GM12872 (cell line): ENCODE results near the gene ANO2.

Experiments
- TF ChIP-seq, protein P1 (sequence below): IDR thresholded peaks from 3 replicates; pipeline ENCODE4 v1.5.1; 2011; ENCODE audit warnings: low read depth, mild to moderate bottlenecking, low read length, moderate library complexity; ENCODE audit not compliant: insufficient read depth

ANO2 gene

DNA sequence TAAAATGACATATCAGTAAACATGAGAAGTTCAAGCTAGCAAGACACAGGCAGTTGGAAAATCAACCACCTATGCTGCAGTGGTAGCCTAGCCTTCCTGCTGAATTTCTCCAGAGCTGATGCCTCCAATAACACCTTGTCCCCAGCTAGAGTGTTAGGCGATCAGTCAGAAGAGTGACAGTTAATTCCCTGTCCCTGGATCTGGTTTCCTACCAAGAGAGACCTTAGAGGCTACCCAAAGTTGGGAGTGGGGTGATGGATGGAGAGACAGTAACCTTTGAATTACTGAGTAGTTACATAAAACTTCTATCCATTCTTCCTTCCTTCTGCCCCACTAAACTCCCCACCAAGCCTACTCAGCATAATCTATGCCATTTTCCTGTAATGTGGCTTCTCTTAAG, 1.9 kb upstream of the ANO2 start:
- TF ChIP-seq, protein P1, sequence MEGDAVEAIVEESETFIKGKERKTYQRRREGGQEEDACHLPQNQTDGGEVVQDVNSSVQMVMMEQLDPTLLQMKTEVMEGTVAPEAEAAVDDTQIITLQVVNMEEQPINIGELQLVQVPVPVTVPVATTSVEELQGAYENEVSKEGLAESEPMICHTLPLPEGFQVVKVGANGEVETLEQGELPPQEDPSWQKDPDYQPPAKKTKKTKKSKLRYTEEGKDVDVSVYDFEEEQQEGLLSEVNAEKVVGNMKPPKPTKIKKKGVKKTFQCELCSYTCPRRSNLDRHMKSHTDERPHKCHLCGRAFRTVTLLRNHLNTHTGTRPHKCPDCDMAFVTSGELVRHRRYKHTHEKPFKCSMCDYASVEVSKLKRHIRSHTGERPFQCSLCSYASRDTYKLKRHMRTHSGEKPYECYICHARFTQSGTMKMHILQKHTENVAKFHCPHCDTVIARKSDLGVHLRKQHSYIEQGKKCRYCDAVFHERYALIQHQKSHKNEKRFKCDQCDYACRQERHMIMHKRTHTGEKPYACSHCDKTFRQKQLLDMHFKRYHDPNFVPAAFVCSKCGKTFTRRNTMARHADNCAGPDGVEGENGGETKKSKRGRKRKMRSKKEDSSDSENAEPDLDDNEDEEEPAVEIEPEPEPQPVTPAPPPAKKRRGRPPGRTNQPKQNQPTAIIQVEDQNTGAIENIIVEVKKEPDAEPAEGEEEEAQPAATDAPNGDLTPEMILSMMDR = no peak

DNA sequence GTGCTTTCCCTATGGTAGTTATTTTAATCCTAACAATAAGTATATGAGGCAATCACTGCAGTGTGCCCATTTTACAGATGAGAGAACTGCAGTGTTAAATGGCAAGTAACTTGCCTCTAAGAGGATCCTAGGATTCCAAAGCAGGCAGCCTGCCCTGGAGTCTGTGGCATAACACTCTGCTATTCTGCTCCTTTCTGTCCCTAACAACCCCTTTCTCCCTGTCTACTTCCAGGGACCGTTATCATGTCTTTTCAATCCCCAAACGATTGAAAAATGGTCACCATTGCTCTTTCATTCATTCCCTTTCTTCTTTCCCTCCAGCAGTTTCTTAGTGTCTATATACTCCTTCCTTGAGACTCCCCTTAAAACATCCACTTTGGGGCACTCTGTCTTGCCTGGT, 1.3 kb upstream of the ANO2 start:
- TF ChIP-seq, protein P1 = no peak

DNA sequence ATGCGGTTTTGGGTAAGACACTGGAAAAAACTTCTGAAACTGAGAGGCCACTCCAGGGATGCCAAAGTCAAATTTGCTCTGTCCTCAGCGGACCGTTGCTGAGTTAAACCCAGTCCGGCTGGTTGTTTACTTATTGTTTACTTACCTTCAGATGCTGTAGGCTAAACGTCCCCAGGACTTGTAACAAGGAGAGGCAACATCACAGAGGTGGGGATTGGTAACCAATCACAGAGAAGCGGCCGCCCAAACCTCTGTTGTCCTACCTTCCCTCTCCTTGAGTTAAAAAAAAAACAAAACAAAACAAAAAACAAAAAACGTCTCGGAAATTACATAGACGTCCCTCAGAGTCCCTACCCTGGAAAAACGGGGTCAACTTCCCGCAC, 380 bp downstream of the ANO2 start:
- TF ChIP-seq, protein P1 = no peak

DNA sequence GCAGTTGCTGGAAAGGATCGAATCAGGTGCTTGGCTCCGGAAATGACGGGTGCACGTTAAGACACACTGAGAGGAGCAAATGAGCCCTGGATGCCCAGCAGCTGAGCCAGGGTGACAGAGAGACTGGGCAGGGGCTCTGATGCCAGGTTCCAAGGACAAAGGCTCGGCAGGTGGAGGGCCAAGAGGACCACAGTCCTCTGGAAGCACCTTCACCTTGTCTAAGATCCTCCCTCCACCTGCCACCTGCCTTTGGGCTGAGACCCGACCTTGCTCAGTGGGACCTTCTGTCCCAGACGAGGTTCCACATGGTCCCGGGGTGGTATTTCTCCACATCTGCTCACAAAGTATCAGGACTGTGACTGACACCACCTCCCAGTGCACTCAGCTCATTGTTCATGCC, 1.0 kb downstream of the ANO2 start:
- TF ChIP-seq, protein P1 = no peak

DNA sequence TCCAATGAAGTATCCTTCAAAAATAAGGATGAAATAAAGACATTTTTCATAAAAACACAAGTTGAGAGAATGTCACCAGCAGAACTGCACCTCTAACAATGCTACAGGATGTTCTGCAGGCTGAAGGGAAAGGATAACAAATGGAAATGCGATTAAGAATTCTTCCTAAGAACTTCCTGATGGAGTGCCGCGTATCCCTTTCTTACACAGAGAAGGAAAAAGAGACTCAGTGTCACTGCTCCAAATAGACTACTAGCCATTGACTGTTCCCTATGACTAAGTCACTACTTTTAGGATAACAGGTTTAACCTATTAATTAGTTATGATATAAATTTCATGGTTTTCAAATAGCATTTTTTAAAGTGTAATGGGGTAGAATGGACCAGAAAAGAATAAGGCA, 3.2 kb downstream of the ANO2 start:
- TF ChIP-seq, protein P1 = no peak

DNA sequence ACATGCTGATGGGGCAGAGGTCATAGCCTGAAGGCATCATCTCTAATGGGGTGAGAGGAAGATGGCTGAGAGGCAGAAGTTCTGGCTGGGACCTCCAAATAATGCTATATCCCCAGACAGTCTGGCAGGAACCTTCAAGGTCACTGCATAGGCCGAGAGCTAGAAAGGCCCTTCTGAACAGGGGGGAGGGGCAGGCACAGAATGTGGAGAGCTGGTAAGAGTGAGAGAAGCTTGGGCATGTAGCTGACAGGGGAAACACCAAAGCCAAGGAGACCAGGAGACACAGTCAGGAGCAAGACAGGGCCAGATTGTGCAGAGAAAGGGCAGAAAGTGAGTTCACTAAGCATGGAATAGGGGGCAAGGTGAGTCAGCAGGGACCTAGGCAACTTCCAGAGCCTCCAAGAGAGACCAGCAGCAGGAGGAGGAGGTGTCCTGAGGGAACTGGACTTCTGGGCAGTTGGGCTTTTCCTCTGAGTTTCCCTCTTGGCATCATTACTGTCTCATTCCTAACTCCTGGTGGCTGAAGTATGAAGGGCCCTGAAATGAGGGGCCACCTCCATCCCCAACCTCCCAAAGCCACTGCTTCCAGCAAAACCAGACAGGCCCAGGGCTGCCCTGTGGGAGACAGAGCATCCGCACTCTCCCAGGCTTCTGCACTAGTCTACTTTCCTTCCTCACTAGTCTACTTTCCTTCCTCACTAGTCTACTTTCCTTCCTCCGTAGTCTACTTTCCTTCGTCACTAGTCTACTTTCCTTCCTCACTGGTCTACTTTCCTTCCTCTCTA, 17.1 kb downstream of the ANO2 start:
- TF ChIP-seq, protein P1 = no peak

DNA sequence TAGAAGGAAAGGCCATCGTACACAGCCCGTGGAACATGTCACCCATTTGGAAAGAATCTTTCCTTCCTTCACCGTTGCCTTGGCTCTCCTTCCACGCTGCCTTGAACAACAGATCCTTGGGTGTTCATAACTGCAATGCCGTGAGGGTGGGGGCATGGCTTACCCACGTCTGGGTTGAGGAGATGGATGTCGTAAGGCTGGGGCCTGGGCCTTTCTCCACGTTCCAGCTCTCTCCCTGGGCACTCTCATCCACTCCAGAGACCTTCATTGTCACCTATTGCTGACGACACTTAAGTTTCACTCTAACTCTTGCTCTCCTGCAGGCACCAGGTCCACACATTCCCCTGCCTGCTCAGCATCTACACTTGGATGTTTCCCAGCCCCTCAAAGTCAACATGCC, 19.4 kb downstream of the ANO2 start:
- TF ChIP-seq, protein P1 = no peak

DNA sequence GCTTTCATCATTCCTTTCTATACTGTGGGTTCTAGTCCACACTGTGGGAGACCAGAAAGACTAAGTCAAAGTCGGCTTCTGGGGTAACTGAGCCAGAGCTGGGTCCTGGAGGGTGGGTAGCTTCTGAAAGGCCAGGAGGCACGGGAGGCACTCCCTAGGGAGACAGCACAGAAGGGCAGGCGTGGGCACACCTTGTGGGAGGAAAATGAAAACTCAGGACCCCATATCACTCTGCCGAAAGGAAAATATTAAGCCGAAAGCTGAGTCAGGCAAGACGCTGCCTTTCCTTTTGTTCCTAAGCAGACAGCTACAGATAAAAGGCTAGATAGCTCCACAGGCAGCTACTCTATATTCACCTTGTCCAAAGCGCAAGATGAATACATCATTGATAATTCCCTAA, 20.7 kb downstream of the ANO2 start:
- TF ChIP-seq, protein P1 = no peak
